HL-60 (cell line): ENCODE results near the gene TNNT2.

Experiments
- DNase-seq, 2 experiments: peaks; one replicate each; pipeline ENCODE4 v3.0.0-alpha.2; 2010 to 2020; ENCODE audit warnings: low read depth in 1 of 2, low spot score in 1 of 2
- H3K27ac ChIP-seq: fragments of 250-450 bp; sonication (Bioruptor Pico); replicated peaks from 2 replicates; pipeline ENCODE4 v1.5.1; 2020; ENCODE audit warnings: mild to moderate bottlenecking, moderate library complexity
- H3K27me3 ChIP-seq: fragments of 250-450 bp; sonication (Bioruptor Pico); 2 replicates; pipeline ENCODE4 v1.5.1; 2021; ENCODE audit warnings: mild to moderate bottlenecking, moderate library complexity; ENCODE audit not compliant: insufficient read depth, poor library complexity, severe bottlenecking
- H3K4me3 ChIP-seq: replicated peaks from 2 replicates; pipeline ENCODE4 v1.5.1; 2011; ENCODE audit warnings: mild to moderate bottlenecking, control low read depth, low read length; ENCODE audit not compliant: insufficient read depth
- CTCF ChIP-seq: IDR thresholded peaks from one replicate; pipeline ENCODE4 v1.5.1; 2011; ENCODE audit warnings: low read length, control low read depth, inconsistent platforms; ENCODE audit not compliant: insufficient read depth
- GABPA ChIP-seq: IDR thresholded peaks from 2 replicates; pipeline ENCODE4 v1.6.1; 2012; ENCODE audit warnings: low read depth
- POLR2AphosphoS5 ChIP-seq: IDR thresholded peaks from 2 replicates; pipeline ENCODE4 v1.6.1; 2012; ENCODE audit warnings: low read depth
- REST ChIP-seq: IDR thresholded peaks from 2 replicates; pipeline ENCODE4 v1.6.1; 2012; ENCODE audit warnings: low read depth; ENCODE audit not compliant: insufficient replicate concordance
- SPI1 ChIP-seq: IDR thresholded peaks from 2 replicates; pipeline ENCODE4 v1.6.1; 2012; ENCODE audit warnings: low read depth, mild to moderate bottlenecking, borderline replicate concordance

Gene TNNT2

GRCh38 chr1:201421041-201421440 is 43.6 kb upstream of the TNNT2 start:
- H3K27ac ChIP-seq, result no peak overlapping the region
- H3K27me3 ChIP-seq, result no peaks in the 10 kb centered on the region
- no peak for TF ChIP-seq REST
- TF ChIP-seq CTCF, result no peak
- TF ChIP-seq POLR2AphosphoS5, result no peak
- no peak for TF ChIP-seq GABPA
- no peak for TF ChIP-seq SPI1
- H3K4me3 ChIP-seq, result no peak overlapping the region
- DNase-seq, result no peak

GRCh38 chr1:201420608-201421002 is 43.1 kb upstream of the TNNT2 start:
- no peak for TF ChIP-seq GABPA
- TF ChIP-seq REST, result no peak
- no peak for TF ChIP-seq POLR2AphosphoS5
- TF ChIP-seq CTCF, result no peak
- TF ChIP-seq SPI1, result no peak
- DNase-seq, result no peak
- no peaks in the 10 kb centered on the region for H3K27me3 ChIP-seq

DNA sequence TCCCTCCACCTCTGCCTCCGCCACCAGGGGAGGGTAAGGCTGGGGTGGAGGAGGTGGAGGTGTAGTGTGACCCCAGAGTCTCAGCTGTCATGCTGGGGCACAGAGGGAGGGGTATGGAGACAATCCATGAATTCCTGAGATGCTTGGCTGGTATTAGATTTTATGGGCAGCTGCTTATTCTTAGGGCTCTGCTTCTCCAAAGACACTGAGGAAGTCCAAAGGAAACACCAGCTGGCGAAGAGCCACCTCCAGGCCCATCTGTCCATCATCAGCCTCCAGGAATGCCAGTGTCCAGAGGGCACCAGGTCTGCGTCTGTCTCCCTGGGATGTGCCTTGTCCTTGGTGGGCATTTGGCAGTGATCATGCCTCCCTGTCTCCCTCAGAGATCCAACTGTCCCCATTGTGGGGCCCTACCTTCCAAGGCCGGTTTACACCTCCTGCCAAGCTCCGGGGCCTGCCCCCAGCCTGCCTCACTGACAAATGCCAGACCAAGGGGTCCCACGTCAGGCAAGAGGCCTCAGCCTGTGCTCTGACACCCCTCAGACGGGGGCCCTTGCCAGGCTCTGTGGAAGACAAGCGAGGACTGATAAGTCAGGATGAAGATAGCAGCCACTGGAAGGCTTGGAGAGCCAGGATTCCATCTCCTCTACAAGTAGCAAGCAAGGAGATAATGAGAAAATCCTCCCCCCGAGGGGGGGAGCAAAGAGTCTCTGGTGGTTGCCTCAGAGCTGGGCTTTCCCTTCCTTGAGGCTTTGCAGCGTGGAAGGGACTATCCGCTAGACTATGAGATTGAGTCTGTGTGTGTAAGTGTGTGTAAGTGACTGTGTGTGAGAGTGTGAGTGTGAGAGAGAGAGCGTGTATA is 42.5 kb upstream of the TNNT2 start:
- Histone ChIP-seq H3K27ac (no peak overlapping the region), H3K27me3 (no peaks in the 10 kb centered on the region), H3K4me3 (no peak overlapping the region)
- TF ChIP-seq CTCF (no peak), POLR2AphosphoS5 (no peak), REST (no peak), SPI1 (no peak), GABPA (no peak)
- DNase-seq, result no peak

More at GRCh38 chr1:201420608-201421002, 43.1 kb upstream of the TNNT2 start:
- no peak overlapping the region for H3K27ac ChIP-seq
- no peak overlapping the region for H3K4me3 ChIP-seq
